HG02798 (cell line): ENCODE measurements around the gene MTX2.
"Not testable (repeated sequence)": the region's sequence is repeated elsewhere in the genome, so short reads cannot be mapped to it uniquely, and the experiment has no call there.

ENCODE experiments used
- ATAC-seq: cut with Tn5 transposase; IDR thresholded peaks from one replicate; pipeline ENCODE4 v1.9.1; 2021; ENCODE audit warnings: mild to moderate bottlenecking; ENCODE audit not compliant: unreplicated experiment, poor library complexity

MTX2 gene

GRCh38 chr2:176368349-176368748, 99.1 kb downstream of the MTX2 start:
- no peak for ATAC-seq

- no peak for ATAC-seq
Measured at GRCh38 chr2:176370467-176371171, 101.4 kb downstream of the MTX2 start.

GRCh38 chr2:176373155-176373554, 103.9 kb downstream of the MTX2 start:
- not testable (repeated sequence) for ATAC-seq

- ATAC-seq, result no peak
Measured at GRCh38 chr2:176378323-176378722, 109.1 kb downstream of the MTX2 start.

- ATAC-seq, result no peak
Measured at GRCh38 chr2:176380341-176380740, 111.1 kb downstream of the MTX2 start.

GRCh38 chr2:176383100-176383499, 113.9 kb downstream of the MTX2 start:
- ATAC-seq, result no peak

GRCh38 chr2:176383836-176384442, 114.7 kb downstream of the MTX2 start:
- ATAC-seq, result no peak

- no peak for ATAC-seq
Measured at GRCh38 chr2:176385219-176385759, 116.0 kb downstream of the MTX2 start.

- ATAC-seq, result no peak
Measured at GRCh38 chr2:176385838-176386237, 116.6 kb downstream of the MTX2 start.
